Measurements from ENCODE around the gene CABLES1.

The CABLES1 gene

DNA sequence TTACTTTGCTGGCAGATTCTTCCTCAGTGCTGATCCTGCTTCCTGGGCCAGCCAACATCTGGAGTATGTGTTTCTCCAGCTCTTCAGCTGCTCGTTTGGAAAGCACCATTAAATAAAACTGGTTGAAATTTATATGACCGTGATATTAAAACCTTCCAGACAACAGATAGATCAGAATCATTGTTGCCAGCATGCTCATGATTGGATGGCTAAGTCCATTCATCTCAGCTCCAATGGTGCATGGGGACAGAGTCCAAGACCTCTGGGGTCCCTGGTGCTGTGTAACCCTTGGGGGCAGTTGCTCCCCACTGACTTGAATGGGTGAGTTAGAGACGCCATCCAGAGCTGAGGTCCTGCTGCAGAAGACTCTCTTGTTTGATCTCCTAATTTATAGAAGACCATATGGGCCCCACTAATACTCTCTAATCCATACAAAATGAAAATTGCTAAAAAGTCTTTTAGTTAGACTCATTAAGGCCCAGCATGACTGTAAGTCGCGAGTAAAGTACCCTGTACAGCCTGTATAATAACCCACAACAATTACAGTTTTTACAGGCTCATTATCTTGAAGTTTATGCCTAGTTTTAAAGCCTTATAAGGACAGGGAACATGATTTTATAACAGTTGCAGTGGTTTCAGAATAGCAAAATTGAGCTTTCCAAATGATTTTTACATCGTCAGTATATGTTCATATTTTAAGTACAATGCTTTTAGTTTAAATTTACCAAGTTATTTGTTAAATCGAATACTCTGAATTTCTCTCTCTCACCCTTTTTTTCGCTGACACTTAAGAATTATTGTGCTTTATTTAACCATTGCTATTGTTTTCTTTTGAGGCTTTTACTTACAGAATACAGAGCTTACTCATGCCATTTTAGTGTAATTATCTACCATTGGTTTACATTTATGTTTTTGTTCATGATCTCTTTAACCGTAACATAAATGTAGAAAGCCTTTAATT lies 60.0 kb downstream of the CABLES1 start:
- Histone ChIP-seq H2BK120ac (ENCODE audit: low read depth, low read length) (no peak overlapping the region), H3K4me3 (ENCODE audit: low read length in 2 of 2) (no peak overlapping the region), H2AK5ac (ENCODE audit: low read depth, low read length) (no peak overlapping the region), H3K9ac (ENCODE audit: low read depth, low read length, poor library complexity) (no peak overlapping the region), H3K36me3 (replicated peaks in 1 of 2; ENCODE audit: control insufficient read depth in 2 of 2, insufficient read depth in 2 of 2, low read length in 2 of 2) (peaks cover 0 to 5% of the 10 kb centered on the region in 2 donors), H2AFZ (ENCODE audit: low read length) (no peak overlapping the region), H3K79me1 (ENCODE audit: low read depth, low read length) (no peaks in the 10 kb centered on the region), H3K23ac (ENCODE audit: low read depth, low read length, poor library complexity) (no peak overlapping the region), H3K4me1 (ENCODE audit: control insufficient read depth in 2 of 2, insufficient read depth in 1 of 2, low read depth in 1 of 2, low read length in 2 of 2) (peaks cover 8 to 16% of the 10 kb centered on the region in 2 donors), H2BK15ac (ENCODE audit: low read length) (no peak overlapping the region), H4K91ac (ENCODE audit: low read depth, low read length, poor library complexity) (no peak overlapping the region), H2BK5ac (ENCODE audit: low read length) (no peak overlapping the region), H3K27ac (replicated peaks; ENCODE audit: low read length) (no peak overlapping the region), H2BK12ac (ENCODE audit: low read length) (no peak overlapping the region), H3K18ac (ENCODE audit: low read length) (no peak overlapping the region), H3K27me3 (ENCODE audit: control insufficient read depth in 3 of 3, insufficient read depth in 3 of 3, low read depth in 1 of 3, low read length in 3 of 3) (no peaks in the 10 kb centered on the region), H3K14ac (ENCODE audit: low read length) (no peak overlapping the region), H3K4ac (ENCODE audit: low read length) (no peak overlapping the region), H3K9me3 (replicated peaks in 1 of 2; ENCODE audit: control insufficient read depth in 2 of 2, insufficient read depth in 1 of 2, low read depth in 1 of 2, low read length in 2 of 2) (no peaks in the 10 kb centered on the region), H4K8ac (ENCODE audit: low read depth, low read length) (no peak overlapping the region), H3K4me2 (ENCODE audit: insufficient read depth, low read length, poor library complexity, severe bottlenecking) (no peak overlapping the region)
- no CpG with 5 or more reads among the region's 9 CpGs for WGBS, 2 donors (ENCODE audit: extremely low coverage in 2 of 2, insufficient read length in 2 of 2, insufficient replicate concordance in 1 of 2)
- DNase-seq (ENCODE audit: low spot score), result no peak

DNA sequence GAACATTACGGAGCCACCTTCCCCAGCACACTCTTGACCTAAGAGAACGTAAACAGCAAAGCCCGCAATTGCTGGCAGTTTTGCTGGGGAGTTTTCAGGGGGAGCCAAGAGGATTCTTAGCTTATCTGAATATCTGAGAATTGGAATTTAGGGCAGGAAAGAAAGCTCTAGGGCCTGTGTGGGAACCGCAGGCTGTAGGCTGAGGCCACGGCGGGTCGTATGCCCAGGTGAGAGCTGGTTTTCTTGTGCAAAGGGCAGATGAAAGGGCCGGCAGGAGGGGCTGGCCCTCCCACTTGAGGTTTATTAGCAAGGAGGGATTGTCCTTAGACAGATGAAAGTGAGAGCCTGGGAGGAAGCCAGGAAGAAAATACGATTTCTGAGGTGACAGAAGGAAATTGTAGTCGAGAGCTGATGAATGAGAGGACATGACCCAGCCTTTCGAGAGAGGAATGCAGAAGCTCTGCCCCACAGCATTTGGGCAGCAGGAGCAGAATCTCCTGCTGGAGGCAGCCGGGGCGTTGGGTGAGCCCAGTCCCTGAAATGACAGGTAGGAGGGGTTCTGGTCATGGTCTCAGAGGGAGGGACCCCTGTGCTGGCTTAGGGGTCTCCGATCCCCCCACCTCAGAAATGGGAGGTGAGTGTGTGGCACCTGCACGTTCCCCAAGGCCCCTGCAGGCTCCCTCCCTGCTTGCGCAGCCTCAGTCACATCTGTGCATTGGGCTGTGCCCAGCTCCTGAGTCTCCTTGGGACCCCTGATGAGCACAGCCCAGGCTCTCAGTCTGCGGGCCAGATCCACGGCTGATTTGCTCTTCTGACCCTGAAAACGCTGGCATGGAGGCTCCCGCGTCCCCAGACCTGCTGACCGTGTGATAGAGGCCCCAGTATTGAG lies 61.1 kb downstream of the CABLES1 start:
- no peak overlapping the region for H2BK5ac ChIP-seq (ENCODE audit: low read length)
- no peak overlapping the region for H3K9ac ChIP-seq (ENCODE audit: low read depth, low read length, poor library complexity)
- H3K14ac ChIP-seq (ENCODE audit: low read length), result peak overlapping the region; percentile 2
- no peak overlapping the region for H3K4me2 ChIP-seq (ENCODE audit: insufficient read depth, low read length, poor library complexity, severe bottlenecking)
- no peak overlapping the region for H2BK12ac ChIP-seq (ENCODE audit: low read length)
- H2AK5ac ChIP-seq (ENCODE audit: low read depth, low read length), result no peak overlapping the region
- no peak overlapping the region for H2BK120ac ChIP-seq (ENCODE audit: low read depth, low read length)
- H3K4ac ChIP-seq (ENCODE audit: low read length), result no peak overlapping the region
- H3K9me3 ChIP-seq (replicated peaks in 1 of 2; ENCODE audit: control insufficient read depth in 2 of 2, insufficient read depth in 1 of 2, low read depth in 1 of 2, low read length in 2 of 2), result no peaks in the 10 kb centered on the region
- no peak overlapping the region for H3K23ac ChIP-seq (ENCODE audit: low read depth, low read length, poor library complexity)
- no peak overlapping the region for H2AFZ ChIP-seq (ENCODE audit: low read length)
- peaks cover 13 to 23% of the 10 kb centered on the region in 2 donors for H3K4me1 ChIP-seq (ENCODE audit: control insufficient read depth in 2 of 2, insufficient read depth in 1 of 2, low read depth in 1 of 2, low read length in 2 of 2)
- no peak overlapping the region for H4K91ac ChIP-seq (ENCODE audit: low read depth, low read length, poor library complexity)
- H3K18ac ChIP-seq (ENCODE audit: low read length), result peak overlapping the region; percentile 57
- H3K36me3 ChIP-seq (replicated peaks in 1 of 2; ENCODE audit: control insufficient read depth in 2 of 2, insufficient read depth in 2 of 2, low read length in 2 of 2), result peaks cover 0 to 5% of the 10 kb centered on the region in 2 donors
- H4K8ac ChIP-seq (ENCODE audit: low read depth, low read length), result no peak overlapping the region
- no peak for DNase-seq (ENCODE audit: low spot score)
- WGBS, 2 donors (ENCODE audit: extremely low coverage in 2 of 2, insufficient read length in 2 of 2, insufficient replicate concordance in 1 of 2), result no CpG with 5 or more reads among the region's 22 CpGs
- H3K4me3 ChIP-seq (ENCODE audit: low read length in 2 of 2), result no peak overlapping the region
- H3K27me3 ChIP-seq (ENCODE audit: control insufficient read depth in 3 of 3, insufficient read depth in 3 of 3, low read depth in 1 of 3, low read length in 3 of 3), result no peaks in the 10 kb centered on the region
- no peaks in the 10 kb centered on the region for H3K79me1 ChIP-seq (ENCODE audit: low read depth, low read length)
- no peak overlapping the region for H3K27ac ChIP-seq (replicated peaks; ENCODE audit: low read length)
- peak overlapping the region; percentile 58 for H2BK15ac ChIP-seq (ENCODE audit: low read length)

DNA sequence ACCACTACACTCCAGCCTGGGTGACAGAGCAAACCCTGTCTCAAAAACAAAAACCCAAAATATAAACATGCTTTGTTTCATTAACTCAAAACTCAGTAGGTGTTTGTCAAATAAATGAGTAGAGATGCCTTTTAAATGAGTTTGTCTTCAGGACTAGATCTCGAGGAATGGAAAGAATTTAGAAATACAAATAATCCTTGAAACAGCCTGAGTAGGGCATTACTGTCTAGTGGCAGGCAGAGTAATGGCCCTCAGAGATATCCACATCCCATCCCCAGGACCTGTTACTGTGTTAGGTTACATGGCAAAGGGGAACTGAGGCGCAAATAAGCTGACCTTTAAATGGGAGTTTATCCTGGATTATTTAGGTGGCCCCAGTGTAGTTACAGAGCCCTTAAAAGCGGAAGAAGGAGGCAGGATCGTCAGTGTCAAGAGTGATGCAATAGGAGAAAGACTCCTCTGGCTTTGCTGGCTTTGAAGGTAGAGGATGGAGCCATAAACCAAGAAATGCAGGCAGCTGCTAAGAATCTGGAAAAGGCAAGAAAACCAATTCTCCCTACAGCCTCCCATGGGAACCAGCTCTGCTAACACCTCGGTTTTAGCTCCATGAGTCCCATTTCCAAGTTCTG lies 63.0 kb downstream of the CABLES1 start:
- H4K91ac ChIP-seq (ENCODE audit: low read depth, low read length, poor library complexity), result no peak overlapping the region
- H3K23ac ChIP-seq (ENCODE audit: low read depth, low read length, poor library complexity), result no peak overlapping the region
- H3K9ac ChIP-seq (ENCODE audit: low read depth, low read length, poor library complexity), result no peak overlapping the region
- H2BK120ac ChIP-seq (ENCODE audit: low read depth, low read length), result no peak overlapping the region
- peaks cover 0 to 5% of the 10 kb centered on the region in 2 donors for H3K36me3 ChIP-seq (replicated peaks in 1 of 2; ENCODE audit: control insufficient read depth in 2 of 2, insufficient read depth in 2 of 2, low read length in 2 of 2)
- no CpG with 5 or more reads among the region's 5 CpGs for WGBS, 2 donors (ENCODE audit: extremely low coverage in 2 of 2, insufficient read length in 2 of 2, insufficient replicate concordance in 1 of 2)
- H3K4me3 ChIP-seq (ENCODE audit: low read length in 2 of 2), result no peak overlapping the region
- H2BK5ac ChIP-seq (ENCODE audit: low read length), result no peak overlapping the region
- H2BK12ac ChIP-seq (ENCODE audit: low read length), result no peak overlapping the region
- DNase-seq (ENCODE audit: low spot score), result no peak
- H3K18ac ChIP-seq (ENCODE audit: low read length), result no peak overlapping the region
- H4K8ac ChIP-seq (ENCODE audit: low read depth, low read length), result no peak overlapping the region
- no peak overlapping the region for H3K4me2 ChIP-seq (ENCODE audit: insufficient read depth, low read length, poor library complexity, severe bottlenecking)
- H3K4me1 ChIP-seq (ENCODE audit: control insufficient read depth in 2 of 2, insufficient read depth in 1 of 2, low read depth in 1 of 2, low read length in 2 of 2), result peaks cover 13 to 18% of the 10 kb centered on the region in 2 donors
- no peaks in the 10 kb centered on the region for H3K9me3 ChIP-seq (replicated peaks in 1 of 2; ENCODE audit: control insufficient read depth in 2 of 2, insufficient read depth in 1 of 2, low read depth in 1 of 2, low read length in 2 of 2)
- no peak overlapping the region for H2BK15ac ChIP-seq (ENCODE audit: low read length)
- no peak overlapping the region for H2AK5ac ChIP-seq (ENCODE audit: low read depth, low read length)
- H3K27me3 ChIP-seq (ENCODE audit: control insufficient read depth in 3 of 3, insufficient read depth in 3 of 3, low read depth in 1 of 3, low read length in 3 of 3), result no peaks in the 10 kb centered on the region
- H3K79me1 ChIP-seq (ENCODE audit: low read depth, low read length), result no peaks in the 10 kb centered on the region
- H2AFZ ChIP-seq (ENCODE audit: low read length), result no peak overlapping the region
- no peak overlapping the region for H3K14ac ChIP-seq (ENCODE audit: low read length)
- H3K27ac ChIP-seq (replicated peaks; ENCODE audit: low read length), result no peak overlapping the region
- H3K4ac ChIP-seq (ENCODE audit: low read length), result no peak overlapping the region

Data from neuronal stem cell (in vitro differentiated cells).